ENCODE measurements around the gene PIGO.

PIGO gene

GRCh38 chr9:35116898-35117551, 20.6 kb upstream of the PIGO start:
- DNase-seq (ENCODE audit: low read depth) = peak; percentile 95
- peak; percentile 94 for TF ChIP-seq CTCF (IDR thresholded peaks at IDR 0.05; ENCODE audit: insufficient read depth, low read depth, low read length, missing control alignments)
- peak overlapping the region; percentile 79; the same call in 1 of the 2 replicates for H3K4me3 ChIP-seq (ENCODE audit: low read depth, low read length)

GRCh38 chr9:35116539-35116897, 20.1 kb upstream of the PIGO start:
- H3K4me3 ChIP-seq (ENCODE audit: low read depth, low read length) = peak overlapping the region; percentile 79
- DNase-seq (ENCODE audit: low read depth) = no peak
- TF ChIP-seq CTCF (IDR thresholded peaks at IDR 0.05; ENCODE audit: insufficient read depth, low read depth, low read length, missing control alignments) = no peak

GRCh38 chr9:35115680-35116538, 19.5 kb upstream of the PIGO start, which contains the start of gene ATOSB:
TSS of gene ATOSB (minus strand) at chr9:35115862. CDS start at chr9:35108274, 7,588 bp downstream.
- no peak for TF ChIP-seq CTCF (IDR thresholded peaks at IDR 0.05; ENCODE audit: insufficient read depth, low read depth, low read length, missing control alignments)
- DNase-seq (ENCODE audit: low read depth) = peak; percentile 98
- peak within 1 kb of the TSS; percentile 79 for H3K4me3 ChIP-seq (ENCODE audit: low read depth, low read length)

- peak; percentile 66 for DNase-seq (ENCODE audit: low read depth)
- TF ChIP-seq CTCF (IDR thresholded peaks at IDR 0.05; ENCODE audit: insufficient read depth, low read depth, low read length, missing control alignments) = no peak
- peak overlapping the region; percentile 79 for H3K4me3 ChIP-seq (ENCODE audit: low read depth, low read length)
These were observed 18.6 kb upstream of the PIGO start for GRCh38 chr9:35114840-35115628.

GRCh38 chr9:35114113-35114839, 17.9 kb upstream of the PIGO start:
- no peak for TF ChIP-seq CTCF (IDR thresholded peaks at IDR 0.05; ENCODE audit: insufficient read depth, low read depth, low read length, missing control alignments)
- DNase-seq (ENCODE audit: low read depth) = peak; percentile 77
- H3K4me3 ChIP-seq (ENCODE audit: low read depth, low read length) = peak overlapping the region; percentile 79
